ENCODE data around the gene CAST.
A peak's percentile ranks its signal among the peaks of the same experiment; 100 is the strongest.

Gene CAST

GRCh38 chr5:96823900-96824380 lies 161.8 kb downstream of the CAST start:
- peak; percentile 51 for DNase-seq
